Neural cell (in vitro differentiated cells): Measurements from ENCODE around the gene PFN3. TPM values are rescaled to one million over a fixed set of nuclear protein-coding genes. Genes with fewer than 3 reads are reported as not detected.

Source experiments
- H2AFZ ChIP-seq: fragments of 200-600, 300-800 bp; sonication (generic), shearing (Covaris generic); 2 replicates; pipeline ENCODE4 v1.6.0; 2014; ENCODE audit warnings: low read depth, mild to moderate bottlenecking, antibody characterized with exemption, low read length, moderate library complexity
- H3F3A ChIP-seq: fragments of 200-600 bp; shearing (Covaris generic); 2 replicates; pipeline ENCODE4 v1.6.1; 2016; ENCODE audit warnings: mild to moderate bottlenecking, moderate library complexity, mixed read lengths, antibody characterized with exemption, low read length; ENCODE audit not compliant: insufficient read depth, poor library complexity, severe bottlenecking
- H3K27ac ChIP-seq: fragments of 200-600, 300-800 bp; sonication (generic), shearing (Covaris generic); 2 replicates; pipeline ENCODE4 v1.5.1; 2014; ENCODE audit warnings: mild to moderate bottlenecking, low read length, moderate library complexity
- H3K27me3 ChIP-seq: fragments of 300-800, 200-600 bp; sonication (generic), shearing (Covaris generic); 2 replicates; pipeline ENCODE4 v1.6.0; 2014; ENCODE audit warnings: mild to moderate bottlenecking, low read depth, low read length, moderate library complexity; ENCODE audit not compliant: insufficient read depth
- H3K36me3 ChIP-seq: fragments of 300-800, 200-600 bp; sonication (generic), shearing (Covaris generic); 2 replicates; pipeline ENCODE4 v1.5.1; 2014; ENCODE audit warnings: mild to moderate bottlenecking, antibody characterized with exemption, low read length, moderate library complexity; ENCODE audit not compliant: insufficient read depth
- H3K4me2 ChIP-seq: fragments of 300-800, 200-600 bp; sonication (generic), shearing (Covaris generic); 2 replicates; pipeline ENCODE4 v1.6.0; 2014; ENCODE audit warnings: mild to moderate bottlenecking, low read length
- H3K4me3 ChIP-seq: fragments of 300-800, 200-600 bp; sonication (generic), shearing (Covaris generic); 2 replicates; pipeline ENCODE4 v1.5.1; 2014; ENCODE audit warnings: mild to moderate bottlenecking, low read length, moderate library complexity
- H3K79me2 ChIP-seq: fragments of 200-600 bp; shearing (Covaris generic); replicated peaks from 2 replicates; pipeline ENCODE4 v1.6.0; 2014; ENCODE audit warnings: mild to moderate bottlenecking, low read length, moderate library complexity; ENCODE audit not compliant: insufficient read depth
- H3K9ac ChIP-seq: fragments of 300-800, 200-600 bp; sonication (generic), shearing (Covaris generic); 2 replicates; pipeline ENCODE4 v1.6.1; 2016; ENCODE audit warnings: mild to moderate bottlenecking, low read length, mixed read lengths
- H3K9me2 ChIP-seq: fragments of 200-600 bp; shearing (Covaris generic); 2 replicates; pipeline ENCODE4 v1.6.1; 2016; ENCODE audit warnings: mild to moderate bottlenecking, low read length, mixed read lengths; ENCODE audit not compliant: insufficient read depth
- H3K9me3 ChIP-seq: fragments of 200-600, 300-800 bp; sonication (generic), shearing (Covaris generic); 2 replicates; pipeline ENCODE4 v1.6.1; 2016; ENCODE audit warnings: mild to moderate bottlenecking, mixed run types, low read length, moderate library complexity, mixed read lengths
- H4K20me1 ChIP-seq: fragments of 200-600 bp; shearing (Covaris generic); 2 replicates; pipeline ENCODE4 v1.6.1; 2016; ENCODE audit warnings: mild to moderate bottlenecking, mixed run types; ENCODE audit not compliant: insufficient read depth
- CTCF ChIP-seq: fragments of 450-650 bp; IDR thresholded peaks from 2 replicates; pipeline ENCODE4 v1.5.1; 2014; ENCODE audit warnings: antibody characterized with exemption, mild to moderate bottlenecking, moderate library complexity; ENCODE audit not compliant: poor library complexity, severe bottlenecking
- EP300 ChIP-seq: fragments of 450-650 bp; conservative IDR thresholded peaks from 2 replicates; pipeline ENCODE4 v1.6.1; 2014; ENCODE audit warnings: antibody characterized with exemption, mild to moderate bottlenecking, moderate library complexity; ENCODE audit not compliant: poor library complexity, severe bottlenecking
- EZH2 ChIP-seq: fragments of 200-600, 300-800 bp; shearing (Covaris generic), sonication (generic); IDR thresholded peaks from 2 replicates; pipeline ENCODE4 v1.6.1; 2014; ENCODE audit warnings: antibody characterized with exemption, low read length, borderline replicate concordance, mild to moderate bottlenecking; ENCODE audit not compliant: insufficient read depth, poor library complexity, severe bottlenecking
- MXI1 ChIP-seq: fragments of 450-650 bp; conservative IDR thresholded peaks from 2 replicates; pipeline ENCODE4 v1.6.1; 2014; ENCODE audit warnings: antibody characterized with exemption, mild to moderate bottlenecking; ENCODE audit not compliant: poor library complexity, severe bottlenecking
- POLR2AphosphoS5 ChIP-seq: IDR thresholded peaks from 2 replicates; pipeline ENCODE4 v1.6.1; 2012
- RAD21 ChIP-seq: fragments of 450-650 bp; conservative IDR thresholded peaks from 2 replicates; pipeline ENCODE4 v1.6.1; 2014; ENCODE audit warnings: antibody characterized with exemption, mild to moderate bottlenecking, moderate library complexity
- SMC3 ChIP-seq: fragments of 450-650 bp; conservative IDR thresholded peaks from 2 replicates; pipeline ENCODE4 v1.6.1; 2014; ENCODE audit warnings: antibody characterized with exemption, mild to moderate bottlenecking, moderate library complexity; ENCODE audit not compliant: poor library complexity
- TAF1 ChIP-seq: IDR thresholded peaks from 2 replicates; pipeline ENCODE4 v1.6.1; 2012; ENCODE audit warnings: low read depth
- polyA plus RNA-seq: library from polyadenylated mRNA; depleted of rRNA; stranded (reverse); fragments of >200 nt; gene quantifications from 2 replicates; pipeline ENCODE4 v1.2.3, GENCODE V29; 2014
- TF ChIP-seq, protein P1 (sequence below): IDR thresholded peaks from 2 replicates; pipeline ENCODE4 v1.6.1; 2012; ENCODE audit warnings: borderline replicate concordance

PFN3 gene
- polyA plus RNA-seq, 1 donor from 2014 or later: not detected

GRCh38 chr5:177409043-177409801 is 8.8 kb upstream of the PFN3 start, which contains the start of gene F12:
Gene F12, minus strand, starts transcription at chr5:177409564. Its CDS starts 37 bp downstream, at chr5:177409527.
- H3K4me3 ChIP-seq: no peak within 1 kb of the TSS
- no peaks in the 10 kb centered on the region for H3K36me3 ChIP-seq
- peaks cover 9% of the 10 kb centered on the region for H3K27me3 ChIP-seq
- no peak within 1 kb of the TSS for H3K27ac ChIP-seq
- no peaks in the 10 kb centered on the region for H4K20me1 ChIP-seq
- H3F3A ChIP-seq: no peaks in the 10 kb centered on the region
- H3K4me2 ChIP-seq: no peak within 1 kb of the TSS
- no peak within 1 kb of the TSS for H3K9ac ChIP-seq
- H2AFZ ChIP-seq: no peak within 1 kb of the TSS
- TF ChIP-seq EZH2: no peak
- TF ChIP-seq POLR2AphosphoS5: no peak
- TF ChIP-seq, protein P1, sequence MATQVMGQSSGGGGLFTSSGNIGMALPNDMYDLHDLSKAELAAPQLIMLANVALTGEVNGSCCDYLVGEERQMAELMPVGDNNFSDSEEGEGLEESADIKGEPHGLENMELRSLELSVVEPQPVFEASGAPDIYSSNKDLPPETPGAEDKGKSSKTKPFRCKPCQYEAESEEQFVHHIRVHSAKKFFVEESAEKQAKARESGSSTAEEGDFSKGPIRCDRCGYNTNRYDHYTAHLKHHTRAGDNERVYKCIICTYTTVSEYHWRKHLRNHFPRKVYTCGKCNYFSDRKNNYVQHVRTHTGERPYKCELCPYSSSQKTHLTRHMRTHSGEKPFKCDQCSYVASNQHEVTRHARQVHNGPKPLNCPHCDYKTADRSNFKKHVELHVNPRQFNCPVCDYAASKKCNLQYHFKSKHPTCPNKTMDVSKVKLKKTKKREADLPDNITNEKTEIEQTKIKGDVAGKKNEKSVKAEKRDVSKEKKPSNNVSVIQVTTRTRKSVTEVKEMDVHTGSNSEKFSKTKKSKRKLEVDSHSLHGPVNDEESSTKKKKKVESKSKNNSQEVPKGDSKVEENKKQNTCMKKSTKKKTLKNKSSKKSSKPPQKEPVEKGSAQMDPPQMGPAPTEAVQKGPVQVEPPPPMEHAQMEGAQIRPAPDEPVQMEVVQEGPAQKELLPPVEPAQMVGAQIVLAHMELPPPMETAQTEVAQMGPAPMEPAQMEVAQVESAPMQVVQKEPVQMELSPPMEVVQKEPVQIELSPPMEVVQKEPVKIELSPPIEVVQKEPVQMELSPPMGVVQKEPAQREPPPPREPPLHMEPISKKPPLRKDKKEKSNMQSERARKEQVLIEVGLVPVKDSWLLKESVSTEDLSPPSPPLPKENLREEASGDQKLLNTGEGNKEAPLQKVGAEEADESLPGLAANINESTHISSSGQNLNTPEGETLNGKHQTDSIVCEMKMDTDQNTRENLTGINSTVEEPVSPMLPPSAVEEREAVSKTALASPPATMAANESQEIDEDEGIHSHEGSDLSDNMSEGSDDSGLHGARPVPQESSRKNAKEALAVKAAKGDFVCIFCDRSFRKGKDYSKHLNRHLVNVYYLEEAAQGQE: no peak
- TF ChIP-seq TAF1: no peak
- no peak for TF ChIP-seq CTCF
- TF ChIP-seq MXI1: no peak
- TF ChIP-seq RAD21: no peak
- TF ChIP-seq SMC3: no peak
- no peak for TF ChIP-seq EP300
- no peaks in the 10 kb centered on the region for H3K9me2 ChIP-seq
- H3K9me3 ChIP-seq: no peaks in the 10 kb centered on the region
- no peaks in the 10 kb centered on the region for H3K79me2 ChIP-seq

GRCh38 chr5:177405805-177406204 is 5.3 kb upstream of the PFN3 start:
- Histone ChIP-seq H4K20me1 (no peaks in the 10 kb centered on the region), H3K4me2 (no peak overlapping the region), H3K79me2 (no peaks in the 10 kb centered on the region), H3K9me2 (no peaks in the 10 kb centered on the region), H3K36me3 (no peaks in the 10 kb centered on the region), H2AFZ (no peak overlapping the region), H3K9me3 (no peaks in the 10 kb centered on the region), H3K27ac (no peak overlapping the region), H3F3A (no peaks in the 10 kb centered on the region), H3K9ac (no peak overlapping the region), H3K27me3 (peaks cover 42% of the 10 kb centered on the region), H3K4me3 (no peak overlapping the region)
- no peak for TF ChIP-seq POLR2AphosphoS5
- TF ChIP-seq RAD21: no peak
- TF ChIP-seq SMC3: no peak
- TF ChIP-seq, protein P1: no peak
- TF ChIP-seq MXI1: no peak
- TF ChIP-seq EZH2: no peak
- TF ChIP-seq EP300: no peak
- no peak for TF ChIP-seq CTCF
- no peak for TF ChIP-seq TAF1
